Peyer's patch (tissue), 4 donors: ENCODE measurements around the gene RNGTT.
"Not testable (repeated sequence)": the region's sequence is repeated elsewhere in the genome, so short reads cannot be mapped to it uniquely, and the experiment has no call there.

Experiments used
- POLR2A ChIP-seq, 2 donors: fragments of 450-650 bp; IDR thresholded peaks; one replicate each; pipeline ENCODE4 v1.5.1; 2017; ENCODE audit warnings: antibody characterized with exemption in 2 of 2, mild to moderate bottlenecking in 2 of 2, moderate library complexity in 2 of 2
- TF ChIP-seq, protein P1 (sequence below), 6 experiments: fragments of 450-650 bp in 4 of 6; fragments of 200-600 bp in 2 of 6; sonication (generic) in 1 of 6; IDR thresholded peaks; one replicate each; pipeline ENCODE4 v1.5.1; 2017 to 2019; ENCODE audit warnings: antibody characterized with exemption in 6 of 6, mild to moderate bottlenecking in 3 of 6, moderate library complexity in 1 of 6

DNA sequence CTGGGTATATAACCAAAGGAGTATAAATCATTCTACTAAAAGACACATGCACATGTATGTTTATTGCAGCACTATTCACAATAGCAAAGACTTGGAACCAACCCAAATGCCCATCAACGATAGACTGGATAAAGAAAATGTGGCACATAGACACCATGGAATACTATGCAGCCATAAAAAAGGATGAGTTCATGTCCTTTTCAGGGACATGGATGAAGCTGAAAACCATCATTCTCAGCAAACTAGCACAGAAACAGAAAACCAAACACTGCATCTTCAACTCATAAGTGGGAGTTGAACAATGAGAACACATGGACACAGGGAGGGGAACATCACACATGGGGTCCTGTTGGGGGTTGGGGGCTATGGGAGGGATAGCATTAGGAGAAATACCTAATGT, 130.3 kb downstream of the RNGTT start:
- TF ChIP-seq, protein P1, sequence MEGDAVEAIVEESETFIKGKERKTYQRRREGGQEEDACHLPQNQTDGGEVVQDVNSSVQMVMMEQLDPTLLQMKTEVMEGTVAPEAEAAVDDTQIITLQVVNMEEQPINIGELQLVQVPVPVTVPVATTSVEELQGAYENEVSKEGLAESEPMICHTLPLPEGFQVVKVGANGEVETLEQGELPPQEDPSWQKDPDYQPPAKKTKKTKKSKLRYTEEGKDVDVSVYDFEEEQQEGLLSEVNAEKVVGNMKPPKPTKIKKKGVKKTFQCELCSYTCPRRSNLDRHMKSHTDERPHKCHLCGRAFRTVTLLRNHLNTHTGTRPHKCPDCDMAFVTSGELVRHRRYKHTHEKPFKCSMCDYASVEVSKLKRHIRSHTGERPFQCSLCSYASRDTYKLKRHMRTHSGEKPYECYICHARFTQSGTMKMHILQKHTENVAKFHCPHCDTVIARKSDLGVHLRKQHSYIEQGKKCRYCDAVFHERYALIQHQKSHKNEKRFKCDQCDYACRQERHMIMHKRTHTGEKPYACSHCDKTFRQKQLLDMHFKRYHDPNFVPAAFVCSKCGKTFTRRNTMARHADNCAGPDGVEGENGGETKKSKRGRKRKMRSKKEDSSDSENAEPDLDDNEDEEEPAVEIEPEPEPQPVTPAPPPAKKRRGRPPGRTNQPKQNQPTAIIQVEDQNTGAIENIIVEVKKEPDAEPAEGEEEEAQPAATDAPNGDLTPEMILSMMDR (IDR thresholded peaks at IDR 0.05), result not testable (repeated sequence)
- TF ChIP-seq POLR2A (IDR thresholded peaks at IDR 0.05), result not testable (repeated sequence)
